Mononuclear cell (primary cell): ENCODE measurements around the gene MALRD1. TPM values are rescaled to one million over a fixed set of nuclear protein-coding genes. Genes with fewer than 3 reads are reported as not detected.

Experiments used
- H3K27me3 ChIP-seq: 2 replicates; pipeline ENCODE4 v1.6.0; 2011; ENCODE audit warnings: low read length, control low read depth; ENCODE audit not compliant: insufficient read depth
- H3K4me1 ChIP-seq: 2 replicates; pipeline ENCODE4 v1.5.1; 2011; ENCODE audit warnings: mild to moderate bottlenecking, low read length, control low read depth; ENCODE audit not compliant: insufficient read depth
- H3K4me3 ChIP-seq: 2 replicates; pipeline ENCODE4 v1.5.1; 2011; ENCODE audit warnings: mild to moderate bottlenecking, low read length, moderate library complexity
- H3K9me3 ChIP-seq: 2 replicates; pipeline ENCODE4 v1.5.1; 2011; ENCODE audit warnings: low read depth, mild to moderate bottlenecking, control low read depth, low read length
- total RNA-seq: library from RNA; depleted of rRNA; stranded (reverse); fragments of >200 nt; gene quantifications from one replicate; pipeline ENCODE4 v1.2.3, GENCODE V29; 2012

The MALRD1 gene
- total RNA-seq, 1 donor = not detected

DNA sequence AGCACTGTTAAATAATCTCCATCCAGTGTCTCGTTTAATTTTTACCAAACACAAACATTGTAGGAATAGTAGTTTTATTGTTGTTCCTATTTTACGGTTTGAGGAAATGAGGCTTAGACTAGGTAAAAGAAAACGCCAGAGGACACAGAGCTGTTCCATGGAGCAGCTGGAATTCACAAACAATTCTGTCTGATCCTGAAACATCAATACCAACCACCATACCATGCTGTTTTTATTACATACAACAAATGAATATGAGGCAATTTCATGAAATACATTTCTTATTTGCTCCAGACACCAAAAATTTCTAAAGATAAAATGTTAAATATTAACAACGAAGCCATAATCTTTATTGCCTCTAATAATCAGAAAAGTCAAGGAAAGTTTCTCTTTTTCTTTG, 9.4 kb downstream of the MALRD1 start:
- H3K4me3 ChIP-seq = no peak overlapping the region
- H3K4me1 ChIP-seq = no peaks in the 10 kb centered on the region
- no peaks in the 10 kb centered on the region for H3K9me3 ChIP-seq
- H3K27me3 ChIP-seq = no peaks in the 10 kb centered on the region

DNA sequence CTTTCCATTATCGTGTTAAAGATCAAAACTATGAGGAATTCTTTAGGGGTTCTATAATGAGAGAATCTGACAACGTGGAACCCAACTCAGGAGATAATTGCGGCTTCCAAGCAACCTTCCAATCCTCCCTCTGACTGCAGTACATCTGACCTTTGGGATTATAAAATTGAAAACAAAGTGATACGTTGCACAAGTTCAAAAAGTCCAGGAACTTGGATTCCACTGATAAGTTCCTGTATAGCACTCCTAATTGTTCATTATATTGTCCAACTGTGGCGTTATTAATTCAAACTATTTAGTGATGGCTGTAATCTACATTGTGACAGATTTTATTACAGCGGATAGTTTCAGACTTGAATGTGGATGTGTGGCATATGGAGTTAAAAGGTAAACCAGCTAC, 15.4 kb downstream of the MALRD1 start:
- no peaks in the 10 kb centered on the region for H3K9me3 ChIP-seq
- H3K4me1 ChIP-seq = no peaks in the 10 kb centered on the region
- H3K27me3 ChIP-seq = no peaks in the 10 kb centered on the region
- no peak overlapping the region for H3K4me3 ChIP-seq

- H3K4me3 ChIP-seq = no peak overlapping the region
- no peaks in the 10 kb centered on the region for H3K4me1 ChIP-seq
- no peaks in the 10 kb centered on the region for H3K27me3 ChIP-seq
- H3K9me3 ChIP-seq = no peaks in the 10 kb centered on the region
Observed at GRCh38 chr10:19071946-19072345, 23.3 kb downstream of the MALRD1 start.

GRCh38 chr10:19077276-19077675, 28.7 kb downstream of the MALRD1 start:
- Histone ChIP-seq H3K27me3 (no peaks in the 10 kb centered on the region), H3K9me3 (peaks cover 11% of the 10 kb centered on the region), H3K4me3 (no peak overlapping the region), H3K4me1 (no peaks in the 10 kb centered on the region)

GRCh38 chr10:19096501-19097073, 48.0 kb downstream of the MALRD1 start:
- Histone ChIP-seq H3K9me3 (no peaks in the 10 kb centered on the region), H3K4me3 (no peak overlapping the region), H3K27me3 (no peaks in the 10 kb centered on the region), H3K4me1 (no peaks in the 10 kb centered on the region)

DNA sequence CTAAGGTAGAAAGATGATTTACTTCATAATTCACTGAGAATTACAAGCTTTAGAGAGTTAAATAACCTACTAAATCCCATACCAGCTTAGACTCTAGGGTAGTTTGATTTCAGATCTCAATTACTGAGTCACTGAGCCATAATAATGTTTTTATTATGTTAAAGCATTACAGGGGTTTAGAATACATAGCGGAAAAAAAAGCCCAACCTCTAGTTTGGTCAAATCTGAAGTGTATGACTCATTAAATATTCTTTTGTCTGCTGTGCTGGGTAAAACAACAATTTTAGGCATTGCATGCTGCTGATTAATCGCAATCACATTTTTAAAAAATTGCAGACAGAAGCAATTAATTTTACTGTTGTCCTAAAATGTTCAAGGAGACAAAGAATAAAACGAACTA, 48.5 kb downstream of the MALRD1 start:
- H3K9me3 ChIP-seq = no peaks in the 10 kb centered on the region
- H3K27me3 ChIP-seq = no peaks in the 10 kb centered on the region
- H3K4me3 ChIP-seq = no peak overlapping the region
- H3K4me1 ChIP-seq = no peaks in the 10 kb centered on the region

- Histone ChIP-seq H3K9me3 (no peaks in the 10 kb centered on the region), H3K4me3 (no peak overlapping the region), H3K27me3 (no peaks in the 10 kb centered on the region), H3K4me1 (no peaks in the 10 kb centered on the region)
Observed at GRCh38 chr10:19098803-19099202, 50.2 kb downstream of the MALRD1 start.

DNA sequence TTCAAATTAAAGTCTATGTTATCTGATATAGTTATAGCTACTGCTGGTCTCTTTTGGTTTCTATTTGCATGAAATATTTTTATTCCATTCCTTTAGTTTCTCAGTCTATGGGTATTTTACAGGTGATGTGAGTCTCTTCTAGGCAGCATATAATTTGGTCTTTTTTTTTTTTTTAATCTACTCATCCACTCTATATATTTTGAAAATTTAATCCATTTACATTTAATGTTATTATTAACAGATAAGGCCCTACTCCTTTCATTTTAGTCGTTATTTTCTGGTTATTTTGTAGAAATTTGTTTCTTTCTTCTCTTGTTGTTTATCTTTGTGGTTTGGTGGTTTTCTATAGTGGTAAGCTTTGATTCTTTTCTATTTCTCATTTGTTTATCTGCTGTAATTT, 58.8 kb downstream of the MALRD1 start:
- H3K4me1 ChIP-seq = no peaks in the 10 kb centered on the region
- H3K27me3 ChIP-seq = no peaks in the 10 kb centered on the region
- H3K4me3 ChIP-seq = no peak overlapping the region
- peaks cover 19% of the 10 kb centered on the region for H3K9me3 ChIP-seq

DNA sequence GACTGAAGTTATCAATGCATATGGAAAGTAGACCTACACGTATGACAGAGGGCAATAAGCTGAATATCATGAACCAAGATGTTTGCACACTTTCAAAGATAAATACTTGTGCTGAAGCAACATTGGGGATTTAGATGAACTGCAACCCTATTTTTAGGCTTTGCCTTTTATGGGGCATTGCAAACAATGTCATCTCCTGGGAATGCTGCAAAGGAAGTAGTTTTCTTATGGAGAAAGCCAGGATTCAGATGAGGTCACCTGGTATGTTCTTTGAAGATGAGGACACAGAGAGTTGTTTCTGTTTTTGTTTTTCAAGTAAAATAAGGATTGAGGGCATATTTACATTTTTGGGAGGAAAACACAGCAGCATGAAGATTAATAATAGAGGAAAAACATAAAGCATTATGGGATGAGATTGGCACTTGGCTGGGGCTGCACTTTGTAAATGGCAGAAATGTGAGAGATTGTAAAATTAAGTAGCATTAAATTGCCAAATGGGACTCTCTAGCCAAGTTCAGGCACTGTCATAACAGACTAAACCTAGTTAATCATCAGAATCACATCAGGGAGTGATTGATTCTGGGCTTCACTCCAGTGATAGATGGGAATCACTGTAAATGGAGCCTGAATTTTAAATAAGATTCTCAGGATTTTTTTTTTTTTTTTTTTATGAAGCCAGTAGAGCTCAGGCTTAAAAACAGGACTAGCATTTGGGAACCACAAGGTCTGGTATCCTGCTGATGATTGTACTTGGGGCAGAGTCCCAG, 63.1 kb downstream of the MALRD1 start:
- H3K27me3 ChIP-seq = no peaks in the 10 kb centered on the region
- H3K4me1 ChIP-seq = no peaks in the 10 kb centered on the region
- H3K4me3 ChIP-seq = no peak overlapping the region
- H3K9me3 ChIP-seq = peaks cover 14% of the 10 kb centered on the region

DNA sequence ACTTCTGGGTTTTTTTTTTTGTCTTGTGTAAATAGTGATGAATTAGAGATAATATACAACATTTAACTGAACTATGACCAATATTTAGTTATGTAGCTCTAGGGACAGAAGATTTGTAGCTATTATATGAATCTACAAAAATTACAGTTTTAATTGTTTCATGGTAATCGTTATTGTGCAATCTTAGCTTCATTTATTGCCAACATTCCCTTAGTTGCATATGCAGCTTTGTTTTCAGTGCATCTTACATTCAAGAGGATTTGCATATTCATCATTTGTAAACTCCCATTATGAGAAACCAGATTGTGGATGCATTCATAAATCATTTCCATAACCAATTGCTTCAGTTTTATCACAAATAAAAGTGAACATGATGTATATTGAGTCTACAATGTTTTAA, 68.8 kb downstream of the MALRD1 start:
- Histone ChIP-seq H3K4me1 (no peaks in the 10 kb centered on the region), H3K9me3 (no peaks in the 10 kb centered on the region), H3K27me3 (no peaks in the 10 kb centered on the region), H3K4me3 (no peak overlapping the region)

GRCh38 chr10:19119191-19119590, 70.6 kb downstream of the MALRD1 start:
- Histone ChIP-seq H3K27me3 (no peaks in the 10 kb centered on the region), H3K9me3 (no peaks in the 10 kb centered on the region), H3K4me1 (no peaks in the 10 kb centered on the region), H3K4me3 (no peak overlapping the region)

- H3K4me3 ChIP-seq = no peak overlapping the region
- H3K27me3 ChIP-seq = no peaks in the 10 kb centered on the region
- no peaks in the 10 kb centered on the region for H3K9me3 ChIP-seq
- H3K4me1 ChIP-seq = no peaks in the 10 kb centered on the region
Observed at GRCh38 chr10:19120381-19120908, 71.8 kb downstream of the MALRD1 start.

GRCh38 chr10:19133992-19134391, 85.4 kb downstream of the MALRD1 start:
- Histone ChIP-seq H3K4me1 (no peaks in the 10 kb centered on the region), H3K4me3 (no peak overlapping the region)

GRCh38 chr10:19142967-19143366, 94.4 kb downstream of the MALRD1 start:
- no peaks in the 10 kb centered on the region for H3K9me3 ChIP-seq
- no peak overlapping the region for H3K4me3 ChIP-seq

More at GRCh38 chr10:19133992-19134391, 85.4 kb downstream of the MALRD1 start:
- H3K9me3 ChIP-seq = no peaks in the 10 kb centered on the region
- H3K27me3 ChIP-seq = no peaks in the 10 kb centered on the region

DNA sequence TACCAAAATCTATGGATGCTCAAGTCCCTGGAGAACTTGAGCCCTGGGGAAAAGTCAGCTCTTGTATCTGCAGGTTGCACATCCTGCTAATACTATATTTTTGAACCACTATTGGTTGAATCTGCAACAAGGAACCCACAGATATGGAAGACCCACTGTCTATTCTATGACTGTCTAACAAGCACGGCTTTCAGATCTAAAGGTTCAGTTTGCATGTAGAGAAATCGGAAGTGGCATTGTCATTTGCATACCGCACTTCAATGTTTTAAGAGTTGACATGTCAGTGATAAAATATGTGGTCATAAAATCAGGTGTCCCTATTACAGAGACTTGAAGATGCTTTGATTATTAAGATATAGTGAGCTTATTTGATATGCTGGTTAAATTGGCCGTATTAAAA, 95.6 kb downstream of the MALRD1 start:
- H3K27me3 ChIP-seq = no peaks in the 10 kb centered on the region
- H3K4me1 ChIP-seq = no peaks in the 10 kb centered on the region
- H3K4me3 ChIP-seq = no peak overlapping the region
- H3K9me3 ChIP-seq = no peaks in the 10 kb centered on the region

More at GRCh38 chr10:19142967-19143366, 94.4 kb downstream of the MALRD1 start:
- H3K4me1 ChIP-seq = no peaks in the 10 kb centered on the region
- no peaks in the 10 kb centered on the region for H3K27me3 ChIP-seq

DNA sequence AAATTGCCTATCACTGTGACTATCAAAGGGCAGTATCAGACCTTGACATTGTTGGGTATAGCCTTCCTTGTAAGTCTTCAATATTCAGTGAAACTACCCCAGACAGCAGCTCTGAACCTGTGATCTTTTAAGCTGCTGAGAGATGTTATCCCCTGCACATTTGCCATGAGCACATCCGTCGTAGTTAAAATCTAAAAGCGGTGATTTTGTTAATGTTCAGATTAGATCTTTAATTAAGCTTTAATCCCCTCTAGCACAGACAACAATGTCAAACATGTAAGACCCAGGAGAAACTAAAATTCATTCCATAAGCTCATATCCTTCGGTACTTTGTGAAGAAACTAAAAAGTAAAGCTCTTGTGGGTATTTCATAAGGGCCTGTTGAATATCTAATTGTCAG, 105.8 kb downstream of the MALRD1 start:
- H3K4me1 ChIP-seq = no peaks in the 10 kb centered on the region
- H3K27me3 ChIP-seq = no peaks in the 10 kb centered on the region
- H3K4me3 ChIP-seq = no peak overlapping the region

More for the DNA sequence above, 105.8 kb downstream of the MALRD1 start:
- H3K9me3 ChIP-seq = no peaks in the 10 kb centered on the region
